NCI-H526 (cell line): ENCODE measurements around the gene TMEM150B.

ENCODE experiments used
- DNase-seq, 2 experiments: peaks; one replicate each; lab custom pipeline; 2025; lab: John Stamatoyannopoulos, UW

The TMEM150B gene

GRCh38 chr19:55325172-55325571 lies at the start of gene TMEM150B:
TSS of gene TMEM150B (minus strand) at chr19:55325341. CDS start at chr19:55321036, 4,305 bp downstream.
- no peak for DNase-seq

GRCh38 chr19:55373993-55374757 lies 49.0 kb upstream of the TMEM150B start:
- DNase-seq = peak in 1 of 2 experiments; percentile 37

GRCh38 chr19:55373306-55373992 lies 48.3 kb upstream of the TMEM150B start:
- no peak for DNase-seq

GRCh38 chr19:55372316-55373081 lies 47.4 kb upstream of the TMEM150B start:
- no peak for DNase-seq

GRCh38 chr19:55370305-55370988 lies 45.3 kb upstream of the TMEM150B start, which contains the start of gene IL11:
TSS of gene IL11 (minus strand) at chr19:55370463. CDS start at chr19:55370310, 153 bp downstream.
- DNase-seq = no peak

GRCh38 chr19:55369653-55370304 lies 44.6 kb upstream of the TMEM150B start:
- peak; percentile 45 to 90 for DNase-seq

GRCh38 chr19:55368701-55369563 lies 43.8 kb upstream of the TMEM150B start:
- no peak for DNase-seq

- no peak for DNase-seq
Observed at GRCh38 chr19:55368106-55368505, 43.0 kb upstream of the TMEM150B start.

GRCh38 chr19:55366790-55367189 lies 41.6 kb upstream of the TMEM150B start:
- DNase-seq = no peak

- no peak for DNase-seq
Observed at GRCh38 chr19:55365964-55366363, 40.8 kb upstream of the TMEM150B start.

- no peak for DNase-seq
Observed at GRCh38 chr19:55365245-55365644, 40.1 kb upstream of the TMEM150B start.

GRCh38 chr19:55362990-55363716 lies 38.0 kb upstream of the TMEM150B start, which contains the start of gene GARIN5B:
TSS of gene GARIN5B (minus strand) at chr19:55363260. CDS start at chr19:55363066, 194 bp downstream.
- DNase-seq = no peak

GRCh38 chr19:55362174-55362989 lies 37.2 kb upstream of the TMEM150B start:
- no peak for DNase-seq

GRCh38 chr19:55360902-55361301 lies 35.8 kb upstream of the TMEM150B start:
- DNase-seq = no peak

- no peak for DNase-seq
Observed at GRCh38 chr19:55358943-55359908, 34.1 kb upstream of the TMEM150B start.

- no peak for DNase-seq
Observed at GRCh38 chr19:55358493-55358892, 33.4 kb upstream of the TMEM150B start.

- no peak for DNase-seq
Observed at GRCh38 chr19:55355213-55355821, 30.2 kb upstream of the TMEM150B start.
